CD4-positive, alpha-beta T cell (primary cell): Measurements from ENCODE around the gene SEPTIN11. TPM values are rescaled to one million over a fixed set of nuclear protein-coding genes. Genes with fewer than 3 reads are reported as not detected.

Source experiments
- ATAC-seq: fragments of 200-7000 bp; cut with Tn5 transposase; one replicate; pipeline ENCODE4 v1.10.0; 2022; ENCODE audit warnings: mild to moderate bottlenecking; ENCODE audit not compliant: poor library complexity
- CTCF ChIA-PET: fragments of 350-600 bp; sonication (Branson Sonifier 250); formaldehyde crosslinking; loops from one replicate; lab custom pipeline; 2021; ENCODE audit warnings: antibody characterized with exemption, inconsistent platforms; lab: Charles Lee
- POLR2A ChIA-PET: fragments of 350-600 bp; sonication (Branson Sonifier 250); formaldehyde crosslinking; loops from one replicate; lab custom pipeline; 2021; ENCODE audit warnings: antibody characterized with exemption, inconsistent platforms; lab: Charles Lee
- DNase-seq, 14 experiments: peaks; one replicate each; pipeline ENCODE4 v3.0.0-alpha.2; 2013 to 2020; ENCODE audit warnings: mixed read lengths in 2 of 14
- H3K27ac ChIP-seq, 2 donors: one replicate each; pipeline versions ENCODE4 v1.5.1 to v1.7.0; 2013; ENCODE audit warnings: low read length in 2 of 2, low read depth in 1 of 2, mild to moderate bottlenecking in 1 of 2
- H3K27me3 ChIP-seq, 2 experiments: 1 replicate in 1 of 2; 2 replicates in 1 of 2; pipeline versions ENCODE4 v1.6.1 to v1.7.0; 2013; ENCODE audit warnings: low read length in 2 of 2, control low read depth in 1 of 2, mild to moderate bottlenecking in 1 of 2, moderate library complexity in 1 of 2; ENCODE audit not compliant: insufficient read depth in 2 of 2, control insufficient read depth in 1 of 2
- H3K36me3 ChIP-seq: one replicate; pipeline ENCODE4 v1.6.1; 2013; ENCODE audit warnings: low read length, control low read depth; ENCODE audit not compliant: insufficient read depth
- H3K4me1 ChIP-seq: one replicate; pipeline ENCODE4 v1.6.1; 2013; ENCODE audit warnings: low read length, control low read depth; ENCODE audit not compliant: insufficient read depth
- H3K4me3 ChIP-seq: one replicate; pipeline ENCODE4 v1.5.1; 2013; ENCODE audit warnings: mild to moderate bottlenecking, low read length, moderate library complexity
- H3K9me3 ChIP-seq, 2 experiments: 1 replicate in 1 of 2; 2 replicates in 1 of 2; pipeline versions ENCODE4 v1.6.1 to v1.7.0; 2013; ENCODE audit warnings: low read length in 2 of 2, mild to moderate bottlenecking in 2 of 2, control low read depth in 1 of 2, moderate library complexity in 1 of 2; ENCODE audit not compliant: control insufficient read depth in 1 of 2, insufficient read depth in 1 of 2
- H3K27ac Mint-ChIP-seq: one replicate; pipeline ENCODE4 v1.8.0; 2020; ENCODE audit warnings: mixed read lengths
- H3K27me3 Mint-ChIP-seq: one replicate; pipeline ENCODE4 v1.8.0; 2021; ENCODE audit warnings: mixed read lengths
- H3K36me3 Mint-ChIP-seq: one replicate; pipeline ENCODE4 v1.8.0; 2021; ENCODE audit warnings: low read depth, mixed read lengths
- H3K4me1 Mint-ChIP-seq: one replicate; pipeline ENCODE4 v1.8.0; 2021; ENCODE audit warnings: low read depth, mixed read lengths
- H3K4me3 Mint-ChIP-seq: one replicate; pipeline ENCODE4 v1.8.0; 2020; ENCODE audit warnings: mild to moderate bottlenecking, mixed read lengths
- H3K9me3 Mint-ChIP-seq: one replicate; pipeline ENCODE4 v1.8.0; 2020; ENCODE audit warnings: mixed read lengths
- CTCF ChIP-seq: fragments of 200-600 bp; IDR thresholded peaks from one replicate; pipeline ENCODE4 v1.8.0; 2022; ENCODE audit warnings: antibody characterized with exemption, mild to moderate bottlenecking
- intact Hi-C, 2 experiments: fragments of 100-400 bp; cut with DNase I in 1 of 2; cut with micrococcal nuclease in 1 of 2; formaldehyde crosslinking; loops; one replicate each; pipeline versions ENCODE4 v1.15.1 to v1.9.0; 2023 to 2025; cut with DNase I, micrococcal nuclease
- total RNA-seq, 174 experiments: library from RNA in 2 of 174; stranded (reverse) in 2 of 174; gene quantifications; one replicate each; pipeline ENCODE4 v1.2.3 and lab custom pipeline; 2021 to 2026

The SEPTIN11 gene
- total RNA-seq, 2 experiments from 2014 or later = 8.1 to 9.4 TPM

GRCh38 chr4:76943129-76943620 lies 6.4 kb upstream of the SEPTIN11 start:
- H3K27ac Mint-ChIP-seq = no peak overlapping the region

GRCh38 chr4:76943790-76944189 lies 5.8 kb upstream of the SEPTIN11 start:
- CTCF ChIA-PET = no interaction called here
- Mint-ChIP-seq H3K36me3 (no peaks in the 10 kb centered on the region), H3K9me3 (no peaks in the 10 kb centered on the region), H3K4me3 (no peak overlapping the region), H3K4me1 (peaks cover 4% of the 10 kb centered on the region), H3K27ac (no peak overlapping the region), H3K27me3 (no peaks in the 10 kb centered on the region)
- no peak for TF ChIP-seq CTCF
- POLR2A ChIA-PET = no interaction called here
- H3K27ac ChIP-seq = no peak overlapping the region
- ATAC-seq (no peak), DNase-seq (no peak)
- no peaks in the 10 kb centered on the region for H3K36me3 ChIP-seq
- H3K4me1 ChIP-seq = peaks cover 8% of the 10 kb centered on the region
- intact Hi-C loops = no loop called here
- no peaks in the 10 kb centered on the region for H3K27me3 ChIP-seq
- no peaks in the 10 kb centered on the region for H3K9me3 ChIP-seq
- H3K4me3 ChIP-seq = no peak overlapping the region

More at GRCh38 chr4:76943129-76943620, 6.4 kb upstream of the SEPTIN11 start:
- peaks cover 2% of the 10 kb centered on the region for H3K27me3 Mint-ChIP-seq
- no peaks in the 10 kb centered on the region for H3K9me3 Mint-ChIP-seq
- H3K4me1 ChIP-seq = peaks cover 2% of the 10 kb centered on the region
- CTCF ChIA-PET = no interaction called here
- POLR2A ChIA-PET = no interaction called here
- H3K4me1 Mint-ChIP-seq = no peaks in the 10 kb centered on the region
- no peak for DNase-seq
- H3K36me3 ChIP-seq = no peaks in the 10 kb centered on the region
- no peaks in the 10 kb centered on the region for H3K9me3 ChIP-seq
- H3K36me3 Mint-ChIP-seq = no peaks in the 10 kb centered on the region
- H3K4me3 ChIP-seq = no peak overlapping the region
- H3K27ac ChIP-seq = no peak overlapping the region
- intact Hi-C loops = no loop called here
- TF ChIP-seq CTCF = no peak
- no peaks in the 10 kb centered on the region for H3K27me3 ChIP-seq
- no peak overlapping the region for H3K4me3 Mint-ChIP-seq
- no peak for ATAC-seq

- intact Hi-C loops = loop anchor here in 1 of 2 experiments (5.0 kb wide), 1 partner anchor 210 kb away; the partner anchor contains the start of gene CCNG2
- H3K9me3 Mint-ChIP-seq = no peaks in the 10 kb centered on the region
- no peak overlapping the region for H3K4me3 ChIP-seq
- H3K36me3 Mint-ChIP-seq = peaks cover 5% of the 10 kb centered on the region
- peak overlapping the region; percentile 73 for H3K4me3 Mint-ChIP-seq
- ChIA-PET POLR2A (interaction anchor here (1.1 to 3.4 kb wide), 2 partner anchors 31 to 85 kb away, joined by 3 to 11 read pairs; no protein-coding TSS in a partner anchor), CTCF (interaction anchor here (1.0 kb wide), 1 partner anchor 46 kb away, joined by 3 read pairs; no protein-coding TSS in a partner anchor)
- no peaks in the 10 kb centered on the region for H3K27me3 ChIP-seq
- H3K27ac Mint-ChIP-seq = peak overlapping the region; percentile 20
- no peak for TF ChIP-seq CTCF
- no peaks in the 10 kb centered on the region for H3K9me3 ChIP-seq
- peaks cover 27% of the 10 kb centered on the region for H3K4me1 ChIP-seq
- no peaks in the 10 kb centered on the region for H3K36me3 ChIP-seq
- H3K4me1 Mint-ChIP-seq = peaks cover 16% of the 10 kb centered on the region
- no peaks in the 10 kb centered on the region for H3K27me3 Mint-ChIP-seq
- ATAC-seq (no peak), DNase-seq (no peak)
- H3K27ac ChIP-seq = no peak overlapping the region
Observed at GRCh38 chr4:76947369-76947768, 2.2 kb upstream of the SEPTIN11 start.
